ENCODE results near the gene OPCML. TPM values are rescaled to one million over a fixed set of nuclear protein-coding genes. Genes with fewer than 3 reads are reported as not detected.

OPCML gene
- total and polyA plus RNA-seq, 2 experiments from 2014 or later: 1.2 to 4.4 TPM

- TF ChIP-seq REST (IDR thresholded peaks at IDR 0.05; ENCODE audit: unreplicated experiment): peak; percentile 79
These were observed 226.3 kb downstream of the OPCML start (continued) for GRCh38 chr11:133306019-133306418.

GRCh38 chr11:133305208-133305956 is 226.9 kb downstream of the OPCML start:
- H3F3A ChIP-seq (replicated peaks; ENCODE audit: low read depth): no peaks in the 10 kb centered on the region
- H3K9me2 ChIP-seq (ENCODE audit: insufficient read depth): no peaks in the 10 kb centered on the region
- no peaks in the 10 kb centered on the region for H3K27me3 ChIP-seq (ENCODE audit: insufficient read depth)
- H3K36me3 ChIP-seq (ENCODE audit: insufficient read depth): no peaks in the 10 kb centered on the region; the same call in 1 of the 2 replicates
- no peaks in the 10 kb centered on the region for H3K27me3 Mint-ChIP-seq (ENCODE audit: insufficient read depth, low read depth, poor library complexity)
- no peak for TF ChIP-seq EZH2phosphoT487 (IDR thresholded peaks at IDR 0.05; ENCODE audit: unreplicated experiment)
- H3K4me1 ChIP-seq (ENCODE audit: insufficient read depth): no peaks in the 10 kb centered on the region
- H4K20me1 ChIP-seq (replicated peaks; ENCODE audit: insufficient read depth): no peaks in the 10 kb centered on the region
- DNase-seq (ENCODE audit: low spot score) (no peak), ATAC-seq (no peak)
- no peaks in the 10 kb centered on the region for H3K79me2 ChIP-seq (replicated peaks; ENCODE audit: insufficient read depth)
- no peak overlapping the region for H3K4me3 Mint-ChIP-seq
- H2AFZ ChIP-seq: no peak overlapping the region
- peaks cover 6% of the 10 kb centered on the region; the same call in 2 of the 3 replicates for H3K36me3 Mint-ChIP-seq (ENCODE audit: low read depth)
- no peak overlapping the region for H3K4me2 ChIP-seq
- peaks cover 9% of the 10 kb centered on the region; the same call in 2 of the 3 replicates for H3K4me1 Mint-ChIP-seq
- no peak overlapping the region for H3K27ac ChIP-seq (ENCODE audit: low read depth)
- peaks cover 4% of the 10 kb centered on the region; the same call in 1 of the 3 replicates for H3K9me3 Mint-ChIP-seq
- no peak overlapping the region for H3K4me3 ChIP-seq
- no peak overlapping the region; the same call in 1 of the 2 replicates for H3K27ac Mint-ChIP-seq

GRCh38 chr11:133303262-133303661 is 229.0 kb downstream of the OPCML start:
- no peak for ATAC-seq
- H3K9me3 Mint-ChIP-seq: no peaks in the 10 kb centered on the region; the same call in 2 of the 3 replicates
- H3K4me3 ChIP-seq: no peak overlapping the region
- H4K20me1 ChIP-seq (replicated peaks; ENCODE audit: insufficient read depth): no peaks in the 10 kb centered on the region
- H3K36me3 ChIP-seq (ENCODE audit: insufficient read depth): no peaks in the 10 kb centered on the region
- H3K27ac Mint-ChIP-seq: no peak overlapping the region
- no peaks in the 10 kb centered on the region for H3K27me3 Mint-ChIP-seq (ENCODE audit: insufficient read depth, low read depth, poor library complexity)
- H3K9me2 ChIP-seq (ENCODE audit: insufficient read depth): no peaks in the 10 kb centered on the region; the same call in 1 of the 2 replicates
- H3K4me1 ChIP-seq (ENCODE audit: insufficient read depth): no peaks in the 10 kb centered on the region
- H3K4me1 Mint-ChIP-seq: peaks cover 9% of the 10 kb centered on the region; the same call in 2 of the 3 replicates
- no peaks in the 10 kb centered on the region for H3F3A ChIP-seq (replicated peaks; ENCODE audit: low read depth)
- H3K27me3 ChIP-seq (ENCODE audit: insufficient read depth): no peaks in the 10 kb centered on the region
- no peak overlapping the region for H3K4me2 ChIP-seq
- no peaks in the 10 kb centered on the region for H3K79me2 ChIP-seq (replicated peaks; ENCODE audit: insufficient read depth)
- no peaks in the 10 kb centered on the region; the same call in 2 of the 3 replicates for H3K36me3 Mint-ChIP-seq (ENCODE audit: low read depth)
- no peak overlapping the region for H3K27ac ChIP-seq (ENCODE audit: low read depth)
- no peak for DNase-seq (ENCODE audit: low spot score)
- H2AFZ ChIP-seq: no peak overlapping the region
- no peak overlapping the region for H3K4me3 Mint-ChIP-seq
- no peak for TF ChIP-seq ETS1 (IDR thresholded peaks at IDR 0.05)
- no peak for TF ChIP-seq CTCF (conservative IDR thresholded peaks at IDR 0.05; ENCODE audit: low read depth in 2 of 2)
- TF ChIP-seq STAT1 (IDR thresholded peaks at IDR 0.05; ENCODE audit: unreplicated experiment): no peak
- no peak for TF ChIP-seq EZH2phosphoT487 (IDR thresholded peaks at IDR 0.05; ENCODE audit: unreplicated experiment)
- TF ChIP-seq ZNF331 (CRISPR knock-in tag; IDR thresholded peaks at IDR 0.05; ENCODE audit: low read depth): no peak
- no peak for TF ChIP-seq REST (IDR thresholded peaks at IDR 0.05; ENCODE audit: unreplicated experiment)
- TF ChIP-seq EZH2 (IDR thresholded peaks at IDR 0.05; ENCODE audit: low read depth, unreplicated experiment): no peak
- TF ChIP-seq CREB1 (CRISPR knock-in tag; IDR thresholded peaks at IDR 0.05; ENCODE audit: low read depth): no peak
- no peak for TF ChIP-seq NANOG (IDR thresholded peaks at IDR 0.05; ENCODE audit: borderline replicate concordance)
- TF ChIP-seq JUNB (IDR thresholded peaks at IDR 0.05; ENCODE audit: unreplicated experiment): no peak
- TF ChIP-seq POLR2AphosphoS5 (IDR thresholded peaks at IDR 0.05; ENCODE audit: low read depth): no peak

Measured in GM23338 (cell line).